ENCODE results near the gene VAMP1. TPM values are rescaled to one million over a fixed set of nuclear protein-coding genes. Genes with fewer than 3 reads are reported as not detected.
A peak's percentile ranks its signal among the peaks of the same experiment; 100 is the strongest.

Gene VAMP1
- total RNA-seq, 2 donors from 2014 or later = 1.7 to 3.6 TPM

DNA sequence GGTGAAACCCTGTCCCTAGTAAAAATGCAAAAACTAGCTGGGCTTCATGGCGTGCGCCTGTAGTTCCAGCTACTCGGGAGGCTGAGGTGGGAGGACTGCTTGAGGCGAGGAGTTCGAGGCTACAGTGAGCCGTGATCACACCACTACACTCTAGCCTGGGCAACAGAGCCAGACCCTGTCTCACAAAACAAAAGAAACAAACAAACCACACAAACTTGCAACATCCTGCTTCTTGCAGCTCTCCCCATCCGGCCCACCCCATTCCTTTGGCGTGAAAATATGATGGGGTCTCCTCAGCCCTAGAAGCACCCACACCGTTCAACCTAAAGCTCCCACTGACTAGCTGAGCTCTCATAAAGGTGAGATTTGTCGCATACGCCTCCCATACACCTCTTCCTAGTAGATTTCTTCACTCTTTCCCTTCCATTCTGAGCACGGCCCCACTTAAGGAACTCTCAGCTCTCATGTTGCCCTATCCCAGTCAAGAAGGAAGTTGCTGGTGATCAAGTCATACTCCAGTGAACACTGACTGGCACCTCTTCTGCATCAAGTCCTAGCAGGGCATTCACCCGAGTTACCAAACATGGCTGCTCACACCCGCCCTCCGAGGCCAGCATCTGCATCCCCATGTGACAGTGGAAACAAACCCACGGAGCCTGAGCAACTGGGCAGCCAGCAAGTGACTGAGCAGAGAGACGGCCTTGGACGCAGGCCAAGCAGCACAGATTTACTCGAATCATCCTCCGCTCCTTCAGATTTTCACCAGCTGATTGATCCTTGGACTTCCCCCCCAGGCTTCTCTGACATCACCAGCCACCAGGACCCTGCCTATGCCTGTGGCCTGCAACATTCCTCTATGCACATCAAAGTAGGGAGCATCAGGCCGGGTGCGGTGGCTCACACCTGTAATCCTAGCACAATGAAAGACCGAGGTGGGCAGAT is 44.6 kb downstream of the VAMP1 start:
- Histone ChIP-seq H3K4me1 (peaks cover 0 to 18% of the 10 kb centered on the region in 2 donors), H3K36me3 (no peaks in the 10 kb centered on the region), H3K9me3 (no peaks in the 10 kb centered on the region), H3K4me3 (no peak overlapping the region), H3K27ac (no peak overlapping the region), H3K27me3 (no peaks in the 10 kb centered on the region)
- TF ChIP-seq CTCF (IDR thresholded peaks at IDR 0.05) = no peak
- no peak for DNase-seq (ENCODE audit: low spot score)

DNA sequence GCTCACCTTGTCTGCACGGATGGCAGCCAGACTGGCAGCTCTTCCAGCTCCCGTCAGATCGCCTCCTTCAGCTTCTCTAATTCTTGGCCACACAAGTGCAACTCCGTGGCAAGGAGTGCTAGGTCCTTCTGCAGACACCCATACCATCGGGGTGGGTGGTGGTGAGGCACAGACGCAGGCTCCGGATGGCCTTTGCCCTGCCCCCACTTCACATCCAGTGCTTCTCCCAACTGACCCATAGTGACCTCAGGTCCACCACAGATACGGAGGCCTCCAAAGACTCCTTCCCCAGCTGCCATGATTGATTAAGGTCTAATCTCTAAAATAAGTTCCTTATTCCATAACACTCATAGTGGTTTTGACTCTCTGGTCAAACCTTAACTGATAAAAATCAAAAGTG is 45.6 kb downstream of the VAMP1 start:
- no peak for DNase-seq (ENCODE audit: low spot score)
- Histone ChIP-seq H3K27ac (no peak overlapping the region), H3K4me1 (peaks cover 0 to 9% of the 10 kb centered on the region in 2 donors), H3K9me3 (no peaks in the 10 kb centered on the region), H3K27me3 (no peaks in the 10 kb centered on the region), H3K4me3 (no peak overlapping the region), H3K36me3 (no peaks in the 10 kb centered on the region)
- no peak for TF ChIP-seq CTCF (IDR thresholded peaks at IDR 0.05)

GRCh38 chr12:6424008-6424347 is 46.5 kb downstream of the VAMP1 start:
- Histone ChIP-seq H3K4me3 (no peak overlapping the region), H3K27ac (no peak overlapping the region), H3K9me3 (no peaks in the 10 kb centered on the region), H3K27me3 (no peaks in the 10 kb centered on the region), H3K36me3 (no peaks in the 10 kb centered on the region), H3K4me1 (peaks cover 0 to 8% of the 10 kb centered on the region in 2 donors)
- no peak for TF ChIP-seq CTCF (IDR thresholded peaks at IDR 0.05)
- no peak for DNase-seq (ENCODE audit: low spot score)

GRCh38 chr12:6423267-6424007 is 47.0 kb downstream of the VAMP1 start:
- H3K9me3 ChIP-seq = no peaks in the 10 kb centered on the region
- DNase-seq (ENCODE audit: low spot score) = peak; percentile 94
- no peaks in the 10 kb centered on the region for H3K27me3 ChIP-seq
- peak; percentile 78 to 96 for TF ChIP-seq CTCF (IDR thresholded peaks at IDR 0.05)
- H3K27ac ChIP-seq = no peak overlapping the region
- H3K36me3 ChIP-seq = no peaks in the 10 kb centered on the region
- no peak overlapping the region for H3K4me3 ChIP-seq
- H3K4me1 ChIP-seq = peaks cover 0 to 8% of the 10 kb centered on the region in 2 donors

GRCh38 chr12:6420364-6420763 is 50.1 kb downstream of the VAMP1 start:
- no peaks in the 10 kb centered on the region for H3K9me3 ChIP-seq
- H3K36me3 ChIP-seq = no peaks in the 10 kb centered on the region
- H3K27me3 ChIP-seq = no peaks in the 10 kb centered on the region
- no peak for TF ChIP-seq CTCF (IDR thresholded peaks at IDR 0.05)
- H3K27ac ChIP-seq = no peak overlapping the region
- no peak for DNase-seq (ENCODE audit: low spot score)
- peaks cover 0 to 8% of the 10 kb centered on the region in 2 donors for H3K4me1 ChIP-seq
- H3K4me3 ChIP-seq = no peak overlapping the region
